GM18505 (cell line): ENCODE measurements around the gene DAPK2.

Source experiments
- ATAC-seq: cut with Tn5 transposase; IDR thresholded peaks from one replicate; pipeline ENCODE4 v1.9.1; 2021; ENCODE audit not compliant: unreplicated experiment
- POLR2A ChIP-seq: IDR thresholded peaks from 4 replicates; pipeline ENCODE4 v1.6.1; 2011; ENCODE audit warnings: borderline replicate concordance; ENCODE audit not compliant: insufficient read depth, insufficient read length; ENCODE audit errors: extremely low read depth

The DAPK2 gene

DNA sequence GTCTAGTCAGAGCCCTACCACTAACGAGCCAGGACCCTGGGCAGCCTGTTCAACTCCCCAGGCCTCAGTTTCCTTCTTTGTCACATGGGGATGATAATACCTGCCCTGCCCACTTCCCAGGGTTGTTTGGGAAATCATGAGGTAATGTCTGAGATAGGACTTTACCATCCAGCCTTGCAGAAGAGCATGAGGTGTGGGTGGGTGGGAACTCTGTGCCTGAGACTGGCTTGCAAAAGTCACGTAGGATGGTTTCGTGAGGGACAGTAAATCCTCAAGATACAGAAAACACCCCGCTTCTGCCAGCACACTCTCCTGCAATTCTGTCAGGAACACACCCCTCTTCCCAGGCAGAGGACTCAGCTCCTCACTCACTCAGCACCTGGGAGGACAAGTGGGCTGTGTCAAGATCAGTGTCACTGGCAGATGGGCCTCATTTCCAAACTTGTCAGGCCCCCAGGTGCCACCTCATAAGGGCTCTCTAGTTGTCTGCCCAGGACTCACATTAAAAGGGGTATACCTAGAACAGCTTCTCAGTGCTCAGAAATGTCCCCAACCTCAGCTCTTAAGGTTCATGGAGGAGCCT lies 58.4 kb downstream of the DAPK2 start:
- no peak for ATAC-seq
- no peak for TF ChIP-seq POLR2A

- peak; percentile 61 for ATAC-seq
- TF ChIP-seq POLR2A, result peak; percentile 63
Observed at GRCh38 chr15:63986751-63987341, 59.4 kb downstream of the DAPK2 start.

GRCh38 chr15:63986185-63986680 lies 60.1 kb downstream of the DAPK2 start:
- TF ChIP-seq POLR2A, result no peak
- ATAC-seq, result no peak

- no peak for ATAC-seq
- no peak for TF ChIP-seq POLR2A
Observed at GRCh38 chr15:63985221-63986184, 60.8 kb downstream of the DAPK2 start.

GRCh38 chr15:63984331-63984730 lies 62.0 kb downstream of the DAPK2 start:
- no peak for ATAC-seq
- TF ChIP-seq POLR2A, result no peak

DNA sequence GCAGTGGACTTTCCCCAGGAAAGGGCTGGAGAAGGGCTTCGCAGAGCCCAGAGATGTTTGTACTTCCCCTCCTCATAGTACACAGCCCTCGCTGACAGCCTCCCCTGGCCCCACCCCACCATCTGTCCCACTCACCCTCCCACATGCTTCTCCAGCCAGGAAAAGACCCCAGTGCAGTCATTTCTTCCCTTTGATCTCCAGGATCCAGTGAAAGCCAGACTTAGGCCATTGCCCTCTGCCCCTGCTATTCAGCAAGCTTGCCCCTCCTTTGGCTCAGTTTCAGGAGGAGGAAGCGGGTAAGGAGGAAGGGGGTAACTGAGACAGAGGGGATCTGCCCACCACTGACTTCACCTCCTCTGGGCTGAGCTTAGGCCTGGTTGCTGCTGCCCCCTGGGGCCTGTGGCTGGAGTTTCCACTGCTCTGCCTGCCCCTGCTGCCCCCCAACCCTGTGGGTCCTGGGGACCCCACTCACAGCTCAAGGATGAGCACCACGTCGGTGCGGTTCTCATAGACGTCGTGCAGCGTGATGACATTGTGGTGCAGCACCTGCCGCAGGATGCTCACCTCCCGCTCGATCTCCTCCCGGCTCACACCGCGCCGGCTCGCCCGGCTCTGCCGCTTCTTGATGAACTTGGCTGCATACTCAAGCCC lies 63.1 kb downstream of the DAPK2 start:
- TF ChIP-seq POLR2A, result no peak
- ATAC-seq, result no peak

- ATAC-seq, result no peak
- no peak for TF ChIP-seq POLR2A
Observed at GRCh38 chr15:63982381-63982854, 63.9 kb downstream of the DAPK2 start.

DNA sequence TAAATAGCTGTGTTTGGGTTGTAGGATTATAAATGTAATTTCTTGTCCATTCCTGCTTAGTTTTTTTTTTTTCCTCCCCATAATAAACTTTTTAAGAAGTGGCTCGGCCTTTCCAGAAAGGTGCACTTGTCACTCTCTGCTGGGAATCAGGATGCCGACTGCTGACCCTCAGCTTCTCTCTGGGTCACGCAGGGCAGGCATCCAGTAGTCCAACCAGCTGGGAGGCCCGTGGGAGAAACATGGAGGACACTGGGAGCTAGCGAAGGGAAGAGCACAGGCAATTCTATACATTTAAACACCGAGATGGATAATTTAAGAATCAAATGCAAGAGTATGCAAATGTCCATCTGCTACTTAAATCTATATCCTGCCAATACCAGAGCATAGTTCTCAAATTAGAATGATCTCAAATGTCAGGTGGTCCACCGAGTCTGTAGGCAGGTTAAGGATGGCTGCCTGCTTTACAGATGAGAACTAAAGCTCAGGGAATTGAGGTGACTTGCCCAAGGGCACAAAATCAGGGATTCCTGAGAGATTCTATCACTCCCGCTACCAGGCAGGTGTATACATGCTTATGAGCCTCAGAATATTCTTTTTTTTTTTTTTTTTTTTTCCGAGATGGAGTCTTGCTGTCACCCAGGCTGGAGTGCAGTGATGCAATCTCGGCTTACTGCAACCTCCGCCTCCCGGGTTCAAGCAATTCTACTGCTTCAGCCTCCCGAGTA lies 64.5 kb downstream of the DAPK2 start:
- no peak for TF ChIP-seq POLR2A
- ATAC-seq, result no peak

DNA sequence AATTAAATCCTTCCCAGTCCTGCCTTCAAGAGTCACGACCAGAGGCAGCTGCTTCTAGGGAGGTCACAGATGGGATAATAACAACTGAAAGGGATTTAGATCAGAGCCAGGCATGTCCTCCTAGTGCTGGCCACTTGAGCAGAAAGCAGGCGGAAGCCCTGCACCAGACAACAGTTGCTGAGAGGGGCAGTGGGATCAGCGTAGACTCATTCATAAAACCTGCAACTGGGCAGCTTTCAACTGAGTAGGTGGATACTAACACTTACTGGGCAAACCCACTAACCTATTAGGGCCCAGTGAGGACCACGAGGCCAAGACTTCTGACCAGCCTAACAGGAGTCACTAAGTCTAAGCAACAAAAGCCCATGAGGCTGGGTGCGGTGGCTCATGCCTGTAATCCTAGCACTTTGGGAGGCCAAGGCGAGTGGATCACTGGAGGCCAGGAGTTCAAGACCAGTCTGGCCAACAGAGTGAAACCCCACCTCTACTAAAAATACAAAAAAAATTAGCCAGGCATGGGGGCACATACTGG lies 67.0 kb downstream of the DAPK2 start:
- ATAC-seq, result no peak
- TF ChIP-seq POLR2A, result no peak

DNA sequence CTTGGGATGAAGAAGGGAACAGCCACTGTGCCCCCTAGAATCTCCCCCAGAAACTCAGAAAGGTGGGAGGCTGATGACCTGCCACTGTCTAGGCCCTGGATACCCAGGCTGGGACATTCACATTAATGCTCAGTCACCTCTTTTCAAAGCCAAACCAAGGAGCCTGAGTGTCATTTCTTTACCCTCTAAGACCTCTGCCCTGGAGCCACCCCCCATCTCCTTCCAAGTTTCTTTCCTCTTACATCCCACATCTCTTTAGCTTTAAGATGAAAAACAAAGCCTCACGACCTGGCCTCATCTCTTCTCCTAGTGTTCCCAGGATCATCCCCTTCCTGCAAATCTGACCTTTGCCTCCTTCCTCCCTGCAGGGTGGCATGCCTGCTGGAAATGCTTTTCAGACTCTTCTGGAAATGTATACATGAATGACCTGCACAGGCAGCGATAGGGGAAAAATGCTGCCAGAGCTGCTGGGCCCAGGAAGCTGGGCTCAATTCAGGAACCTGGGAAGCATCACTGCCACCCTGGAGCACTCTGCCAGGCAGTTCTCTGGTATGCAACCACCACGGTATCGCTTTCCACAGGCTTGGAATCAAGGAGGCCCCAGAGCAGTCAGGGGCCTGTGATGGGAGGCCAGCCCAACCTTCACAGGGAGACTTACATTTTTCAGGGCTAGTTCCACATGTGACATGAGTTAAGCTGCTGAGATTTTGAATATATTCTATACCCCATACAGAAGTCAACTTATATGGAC lies 67.6 kb downstream of the DAPK2 start:
- no peak for TF ChIP-seq POLR2A
- ATAC-seq, result no peak

DNA sequence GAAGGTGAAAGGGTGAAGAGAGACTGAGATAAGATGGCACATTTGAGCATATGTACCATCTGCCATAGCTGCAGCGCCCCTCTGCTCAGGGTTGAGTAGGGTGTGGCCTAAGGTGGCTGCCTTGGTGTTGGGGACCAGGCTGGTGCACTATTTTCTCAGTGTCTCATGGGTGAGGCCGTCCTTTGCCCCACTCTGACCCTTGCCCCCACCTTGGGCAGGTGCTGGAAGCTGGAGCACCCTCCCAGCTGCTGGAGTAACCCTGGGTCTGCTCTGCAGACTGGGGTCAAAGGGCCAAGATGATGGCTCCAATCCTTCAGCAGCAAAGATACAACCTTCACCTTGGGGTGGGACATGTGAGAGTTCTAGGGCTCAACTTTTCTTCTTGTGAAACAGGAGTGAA lies 69.2 kb downstream of the DAPK2 start:
- ATAC-seq, result no peak
- no peak for TF ChIP-seq POLR2A

- TF ChIP-seq POLR2A, result no peak
- no peak for ATAC-seq
Observed at GRCh38 chr15:63974021-63974420, 72.3 kb downstream of the DAPK2 start.
